ENCODE measurements around the gene JAG2.

DNA sequence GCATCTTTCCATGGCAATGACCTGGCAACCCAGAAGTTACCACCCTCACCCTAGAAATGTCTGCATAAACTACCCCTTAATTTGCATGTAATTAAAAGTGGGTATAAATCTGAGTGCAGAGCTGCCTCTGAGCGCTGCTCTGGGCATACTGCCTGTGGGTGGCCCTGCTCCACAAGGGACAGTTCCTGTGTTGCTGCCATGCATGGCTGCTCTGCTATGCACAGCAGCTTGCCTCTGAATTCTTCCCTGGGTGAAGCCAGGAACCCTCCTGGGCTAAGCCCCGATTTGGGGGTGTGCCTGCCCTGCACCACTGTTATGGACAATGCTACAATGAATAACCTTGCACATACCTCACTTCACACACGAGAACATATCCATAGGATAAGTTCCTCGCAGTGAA is 67.7 kb downstream of the JAG2 start:
- TF ChIP-seq, protein P1, sequence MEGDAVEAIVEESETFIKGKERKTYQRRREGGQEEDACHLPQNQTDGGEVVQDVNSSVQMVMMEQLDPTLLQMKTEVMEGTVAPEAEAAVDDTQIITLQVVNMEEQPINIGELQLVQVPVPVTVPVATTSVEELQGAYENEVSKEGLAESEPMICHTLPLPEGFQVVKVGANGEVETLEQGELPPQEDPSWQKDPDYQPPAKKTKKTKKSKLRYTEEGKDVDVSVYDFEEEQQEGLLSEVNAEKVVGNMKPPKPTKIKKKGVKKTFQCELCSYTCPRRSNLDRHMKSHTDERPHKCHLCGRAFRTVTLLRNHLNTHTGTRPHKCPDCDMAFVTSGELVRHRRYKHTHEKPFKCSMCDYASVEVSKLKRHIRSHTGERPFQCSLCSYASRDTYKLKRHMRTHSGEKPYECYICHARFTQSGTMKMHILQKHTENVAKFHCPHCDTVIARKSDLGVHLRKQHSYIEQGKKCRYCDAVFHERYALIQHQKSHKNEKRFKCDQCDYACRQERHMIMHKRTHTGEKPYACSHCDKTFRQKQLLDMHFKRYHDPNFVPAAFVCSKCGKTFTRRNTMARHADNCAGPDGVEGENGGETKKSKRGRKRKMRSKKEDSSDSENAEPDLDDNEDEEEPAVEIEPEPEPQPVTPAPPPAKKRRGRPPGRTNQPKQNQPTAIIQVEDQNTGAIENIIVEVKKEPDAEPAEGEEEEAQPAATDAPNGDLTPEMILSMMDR (IDR thresholded peaks at IDR 0.05): no peak
- TF ChIP-seq POLR2A (IDR thresholded peaks at IDR 0.05): no peak

All from heart left ventricle (tissue), 13 donors.